NCI-H510A treated with DMSO at 0.1 percent for 48 hours (cell line): ENCODE data around the gene S100A1.
A peak's percentile ranks its signal among the peaks of the same experiment; 100 is the strongest.
"Not testable (repeated sequence)": the region's sequence is repeated elsewhere in the genome, so short reads cannot be mapped to it uniquely, and the experiment has no call there.

Experiments
- DNase-seq: peaks from one replicate; lab custom pipeline; 2025; lab: John Stamatoyannopoulos, UW

S100A1 gene

DNA sequence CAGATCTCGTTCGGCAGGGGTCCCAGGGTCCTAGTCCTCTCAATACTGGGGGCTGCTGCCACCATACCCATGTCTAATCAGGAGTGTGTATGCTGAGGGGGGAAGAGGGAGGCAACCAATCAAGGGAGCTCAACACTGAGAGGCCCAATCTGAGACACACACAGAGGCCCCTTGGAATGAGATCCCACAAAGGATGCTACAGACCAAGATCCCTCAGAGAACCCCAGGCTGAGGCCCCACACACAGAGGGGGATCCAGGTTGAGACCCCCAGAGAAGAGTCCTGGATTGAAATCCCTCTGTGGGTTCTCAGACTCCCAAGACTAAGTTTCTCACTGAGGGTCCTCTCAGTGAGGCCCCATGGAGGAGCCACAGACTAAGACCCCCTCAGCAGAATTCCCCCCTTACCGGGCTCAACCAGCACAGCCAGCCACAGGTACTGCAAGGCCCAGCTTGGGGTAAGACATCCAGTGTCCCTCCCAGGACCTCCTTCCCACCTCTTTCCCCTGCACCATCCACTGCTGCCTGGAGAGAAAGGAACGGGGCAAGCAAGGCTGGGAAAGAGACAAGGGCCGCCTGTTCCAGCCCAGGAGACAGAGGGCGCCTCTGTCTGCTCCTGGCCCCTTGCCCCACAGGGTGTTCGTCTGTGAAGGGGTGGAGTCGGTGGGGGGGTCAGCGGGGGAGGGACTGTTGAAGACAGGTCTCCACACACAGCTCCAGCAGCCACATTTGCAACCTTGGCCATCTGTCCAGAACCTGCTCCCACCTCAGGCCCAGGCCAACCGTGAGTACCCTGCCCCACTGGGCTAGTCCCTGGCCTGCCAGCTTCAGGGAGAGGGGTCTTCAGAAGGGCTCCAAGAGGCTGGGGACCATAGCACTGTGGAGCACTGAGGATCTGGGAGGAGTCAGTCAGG is at the start of gene S100A1:
Gene S100A1 (plus strand): TSS at position 720 of the 912 bp plus-strand sequence. CDS start 2,088 bp downstream, outside the sequence.
- no peak for DNase-seq

DNA sequence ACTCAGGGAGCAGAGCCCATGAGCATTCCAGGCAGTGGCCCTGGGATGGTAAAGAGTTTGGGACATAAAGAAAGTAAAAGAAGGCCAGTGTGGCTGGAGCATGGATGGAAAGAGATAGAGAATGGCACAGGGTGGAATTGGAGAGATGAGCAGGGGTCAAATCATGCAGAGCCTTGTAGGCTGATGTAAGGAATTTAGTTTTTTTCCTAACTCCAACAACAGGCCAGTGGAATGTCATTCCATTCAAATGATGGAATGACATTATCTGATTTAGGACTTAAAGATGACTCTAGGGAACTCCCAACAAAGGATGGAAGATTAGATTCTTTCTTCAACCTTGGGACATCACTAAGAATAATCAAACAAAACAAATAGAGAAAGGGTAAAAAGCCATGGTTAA is 49.7 kb upstream of the S100A1 start:
- DNase-seq: no peak

DNA sequence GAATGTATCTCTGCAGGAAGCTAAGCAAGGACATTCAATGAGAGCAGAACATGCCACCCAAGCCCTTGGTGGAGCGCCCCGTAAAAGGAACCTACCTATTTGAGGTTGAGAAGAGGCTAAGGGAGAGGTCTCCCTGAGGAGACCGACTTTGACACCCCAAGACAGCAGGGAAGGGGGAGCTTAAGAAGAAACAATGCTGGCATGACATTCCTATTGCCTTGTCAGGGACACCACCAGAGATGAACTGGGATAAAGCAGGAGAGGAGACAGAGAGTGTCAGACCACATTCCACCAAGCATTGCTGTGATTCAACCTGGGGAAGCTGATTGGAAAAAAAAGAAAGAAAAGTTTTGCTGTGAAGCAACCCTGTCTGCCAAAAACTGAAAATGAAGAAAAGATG is 49.3 kb upstream of the S100A1 start:
- no peak for DNase-seq

DNA sequence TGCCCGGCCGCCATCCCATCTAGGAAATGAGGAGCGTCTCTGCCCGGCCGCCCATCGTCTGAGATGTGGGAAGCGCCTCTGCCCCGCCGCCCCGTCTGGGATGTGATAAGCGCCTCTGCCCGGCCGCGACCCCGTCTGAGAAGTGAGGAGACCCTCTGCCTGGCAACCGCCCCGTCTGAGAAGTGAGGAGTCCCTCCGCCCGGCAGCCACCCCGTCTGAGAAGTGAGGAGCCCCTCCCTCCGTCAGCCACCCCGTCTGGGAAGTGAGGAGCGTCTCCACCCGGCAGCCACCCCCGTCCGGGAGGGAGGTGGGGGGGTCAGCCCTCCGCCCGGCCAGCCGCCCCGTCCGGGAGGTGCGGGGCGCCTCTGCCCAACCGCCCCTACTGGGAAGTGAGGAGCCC is 45.4 kb upstream of the S100A1 start:
- not testable (repeated sequence) for DNase-seq

DNA sequence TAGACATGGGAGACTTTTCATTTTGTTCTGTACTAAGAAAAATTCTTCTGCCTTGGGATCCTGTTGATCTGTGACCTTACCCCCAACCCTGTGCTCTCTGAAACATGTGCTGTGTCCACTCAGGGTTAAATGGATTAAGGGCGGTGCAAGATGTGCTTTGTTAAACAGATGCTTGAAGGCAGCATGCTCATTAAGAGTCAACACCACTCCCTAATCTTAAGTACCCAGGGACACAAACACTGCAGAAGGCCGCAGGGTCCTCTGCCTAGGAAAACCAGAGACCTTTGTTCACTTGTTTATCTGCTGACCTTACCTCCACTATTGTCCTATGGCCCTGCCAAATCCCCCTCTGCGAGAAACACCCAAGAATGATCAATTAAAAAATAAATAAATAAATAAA is 44.7 kb upstream of the S100A1 start:
- not testable (repeated sequence) for DNase-seq

DNA sequence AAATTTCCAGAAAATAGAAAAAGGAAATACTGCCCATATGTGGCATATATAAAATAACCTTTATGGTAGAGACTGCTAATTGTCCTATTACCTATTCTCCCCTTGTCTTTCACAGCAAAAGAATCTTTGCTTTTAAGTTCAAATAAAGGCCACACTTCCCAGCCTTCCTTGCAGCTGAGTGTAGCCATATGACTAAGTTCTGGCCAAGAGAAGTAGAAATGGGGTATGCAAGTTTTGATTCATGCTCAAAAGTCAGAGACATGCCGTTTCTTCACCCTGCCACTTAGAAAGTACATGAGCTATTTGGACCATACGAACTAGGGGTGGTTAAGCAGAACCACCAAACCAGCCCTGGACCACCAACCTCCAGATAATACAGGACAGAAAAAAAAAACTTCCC is 44.3 kb upstream of the S100A1 start:
- DNase-seq: no peak

DNA sequence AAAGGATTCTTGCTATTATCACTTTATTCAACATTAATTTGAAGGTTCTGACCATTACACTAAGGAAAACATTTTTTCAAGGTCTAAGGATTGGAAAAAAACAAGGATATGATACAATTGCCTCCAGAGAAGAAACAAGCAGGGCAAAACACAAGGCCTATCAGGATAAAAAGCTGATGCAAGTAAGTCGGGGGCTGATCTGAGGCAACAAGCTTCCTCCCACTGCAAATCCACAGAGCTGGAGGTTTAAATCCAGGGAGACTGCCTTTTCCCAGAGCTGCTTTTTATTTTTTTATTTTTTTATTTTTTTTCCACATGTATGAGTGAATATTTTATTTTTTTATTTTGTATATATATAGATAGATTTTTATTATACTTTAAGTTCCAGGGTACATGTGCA is 43.2 kb upstream of the S100A1 start:
- no peak for DNase-seq

DNA sequence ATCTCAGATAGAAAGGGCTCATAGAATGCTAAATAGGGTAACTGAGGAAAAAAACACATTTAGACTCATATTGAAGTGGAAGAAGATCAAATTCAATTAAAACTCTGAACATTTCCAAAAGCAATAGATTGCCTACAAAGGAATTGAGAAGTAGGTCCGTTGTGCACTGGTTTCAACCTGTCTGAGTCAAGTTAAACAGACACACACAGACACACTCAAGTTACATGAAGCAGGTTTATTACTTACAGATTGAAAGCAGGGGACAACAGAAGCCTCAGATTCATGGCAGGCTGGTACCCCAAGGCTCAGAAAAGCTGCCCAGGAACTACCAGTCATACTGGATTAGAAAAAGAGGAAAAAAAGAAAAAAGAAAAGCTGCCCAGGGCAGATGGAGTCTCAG is 41.9 kb upstream of the S100A1 start:
- no peak for DNase-seq

DNA sequence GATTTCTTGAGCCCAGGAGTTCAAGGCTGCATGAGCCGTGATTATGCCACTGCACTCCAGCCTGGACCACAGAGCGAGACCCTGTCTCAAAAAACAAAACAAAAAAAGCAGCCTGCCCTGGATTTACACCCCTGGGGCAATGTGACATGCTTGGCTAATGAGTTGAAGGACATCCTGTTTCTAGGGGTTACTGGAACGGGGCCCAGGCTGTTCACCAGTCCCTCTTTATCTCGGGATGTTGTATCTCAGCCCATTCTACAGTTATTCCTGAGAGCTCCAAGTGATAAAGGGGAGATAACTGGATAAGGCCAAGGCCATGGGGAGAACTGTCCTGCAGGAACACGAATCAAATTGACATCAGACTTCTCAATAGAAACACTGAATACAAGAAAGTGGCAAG is 40.9 kb upstream of the S100A1 start:
- no peak for DNase-seq

DNA sequence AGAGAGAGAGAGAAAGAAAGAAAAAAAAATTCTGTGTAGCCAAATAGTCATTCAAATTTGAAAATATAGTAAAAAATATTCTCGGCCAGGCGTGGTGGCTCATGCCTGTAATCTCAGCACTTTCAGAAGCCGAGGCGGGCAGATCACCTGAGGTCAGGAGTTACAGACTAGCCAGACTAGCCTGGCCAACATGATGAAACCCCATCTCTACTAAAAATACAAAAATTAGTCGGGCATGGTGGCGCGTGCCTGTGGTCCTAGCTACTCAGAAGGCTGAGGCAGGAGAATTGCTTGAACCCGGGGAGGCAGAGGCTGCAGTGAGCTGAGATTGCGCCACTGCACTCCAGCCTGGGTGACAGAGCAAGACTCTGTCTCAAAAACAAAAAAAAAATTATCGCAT is 40.2 kb upstream of the S100A1 start:
- DNase-seq: not testable (repeated sequence)

DNA sequence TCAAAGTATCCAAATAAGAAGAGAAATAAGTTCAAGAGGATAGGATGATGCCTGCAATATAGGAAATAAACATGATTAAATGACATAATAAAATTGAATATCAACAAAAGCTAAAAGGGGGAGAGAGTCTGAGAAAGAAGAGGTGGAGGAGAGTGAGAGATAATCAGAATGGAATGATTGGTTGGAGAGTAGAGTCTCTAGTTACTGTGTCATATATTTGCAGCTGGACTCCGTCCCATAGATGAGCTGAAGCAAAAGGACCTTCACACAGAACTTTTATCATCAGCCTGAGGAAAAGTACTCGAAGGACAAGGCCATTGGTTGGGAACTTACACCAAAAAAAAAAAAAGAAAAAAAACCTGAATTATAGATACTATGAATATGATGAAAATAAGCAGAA is 39.8 kb upstream of the S100A1 start:
- DNase-seq: no peak

DNA sequence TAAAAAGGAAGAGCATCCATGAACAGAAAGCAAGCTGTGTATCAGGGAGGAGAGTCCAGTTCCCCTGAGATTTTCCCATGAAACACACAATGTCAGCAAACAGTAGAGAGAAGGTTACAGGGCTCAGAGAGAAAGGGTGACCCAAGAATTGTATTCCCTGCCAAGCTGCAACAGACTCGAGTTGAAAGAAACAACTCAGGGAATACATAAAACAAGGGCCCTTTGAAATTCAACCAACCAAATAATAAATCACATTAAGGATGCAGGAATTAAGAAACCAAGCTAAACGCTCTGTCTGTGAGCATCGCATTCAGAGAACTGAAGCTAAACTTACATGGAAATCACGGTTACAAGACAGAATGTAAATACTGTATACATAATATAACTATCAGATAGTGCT is 35.5 kb upstream of the S100A1 start:
- no peak for DNase-seq

DNA sequence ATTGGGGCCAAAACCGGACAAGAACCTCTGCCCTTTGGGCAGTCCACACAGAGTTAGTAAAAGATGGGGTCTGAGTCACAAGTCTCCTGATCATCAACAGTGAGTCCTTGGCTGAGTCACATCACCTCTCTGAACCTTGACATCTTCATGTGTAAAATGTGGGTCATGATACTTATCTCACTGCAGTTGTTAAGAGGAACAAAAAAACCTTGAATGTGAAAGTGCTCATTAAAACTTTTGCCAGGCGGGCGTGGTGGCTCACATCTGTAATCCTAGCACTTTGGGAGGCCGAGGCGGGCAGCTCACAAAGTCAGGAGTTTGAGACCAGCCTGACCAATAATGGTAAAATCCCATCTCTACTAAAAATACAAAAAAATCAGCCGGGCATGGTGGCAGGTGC is 31.0 kb upstream of the S100A1 start:
- no peak for DNase-seq

DNA sequence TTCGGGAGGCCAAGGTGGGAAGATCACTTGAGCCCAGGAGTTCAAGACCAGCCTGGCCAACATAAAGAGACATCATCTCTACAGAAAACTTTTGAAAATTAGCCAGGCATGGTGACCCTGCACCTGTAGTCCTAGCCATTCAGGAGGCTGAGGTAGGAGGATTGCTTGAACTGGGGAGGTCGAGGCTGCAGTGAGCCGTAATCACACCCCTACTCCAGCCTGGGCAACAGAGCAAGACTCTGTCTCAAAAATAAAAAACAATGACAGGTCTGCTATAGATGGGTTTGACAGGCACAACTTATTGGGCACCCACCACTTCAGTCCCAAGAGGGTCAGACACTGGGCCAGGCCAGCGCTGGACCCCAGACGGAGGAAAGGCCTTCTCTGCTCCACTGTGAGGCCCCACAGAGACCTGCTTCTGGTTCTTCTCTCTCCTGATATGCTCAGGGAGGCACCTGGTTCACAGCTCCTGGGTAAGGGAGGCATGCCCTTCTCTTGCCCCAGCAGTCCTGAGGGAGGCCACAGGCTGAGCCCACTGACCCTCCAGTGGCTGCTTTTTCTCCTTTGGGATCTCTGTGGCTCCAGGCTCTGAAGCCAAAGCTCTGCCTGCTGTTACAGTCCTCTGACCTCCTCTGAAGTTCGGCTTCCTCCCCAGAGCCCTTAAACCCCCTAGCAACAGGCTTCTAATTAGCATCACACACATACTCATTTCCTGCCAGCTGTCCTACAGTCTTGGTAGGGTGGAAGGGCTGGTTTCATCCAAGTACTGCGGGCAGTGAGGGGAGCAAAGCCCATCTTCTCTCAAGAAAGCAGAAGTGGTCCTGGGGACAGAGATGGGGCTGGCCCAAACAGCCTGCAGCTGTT is 29.7 kb upstream of the S100A1 start:
- peak; percentile 55 for DNase-seq

DNA sequence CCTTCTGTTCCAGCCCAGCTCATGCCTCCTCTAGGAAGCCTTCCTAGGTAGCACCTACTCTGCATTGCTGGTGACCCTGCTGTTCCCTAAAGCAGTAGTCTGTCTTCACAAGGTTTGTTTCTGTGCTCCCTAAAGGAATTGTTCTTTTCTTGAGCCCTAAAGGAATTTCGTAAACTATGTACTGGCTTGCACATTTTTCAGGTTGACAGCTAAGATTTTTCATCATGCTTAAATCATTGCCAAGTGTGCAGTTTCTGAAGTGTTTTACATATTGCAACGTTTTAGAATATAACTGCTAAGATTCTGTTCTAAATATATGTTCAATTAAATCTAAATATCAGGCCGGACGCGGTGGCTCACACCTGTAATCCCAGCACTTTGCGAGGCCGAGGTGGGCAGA is 28.4 kb upstream of the S100A1 start:
- DNase-seq: no peak

DNA sequence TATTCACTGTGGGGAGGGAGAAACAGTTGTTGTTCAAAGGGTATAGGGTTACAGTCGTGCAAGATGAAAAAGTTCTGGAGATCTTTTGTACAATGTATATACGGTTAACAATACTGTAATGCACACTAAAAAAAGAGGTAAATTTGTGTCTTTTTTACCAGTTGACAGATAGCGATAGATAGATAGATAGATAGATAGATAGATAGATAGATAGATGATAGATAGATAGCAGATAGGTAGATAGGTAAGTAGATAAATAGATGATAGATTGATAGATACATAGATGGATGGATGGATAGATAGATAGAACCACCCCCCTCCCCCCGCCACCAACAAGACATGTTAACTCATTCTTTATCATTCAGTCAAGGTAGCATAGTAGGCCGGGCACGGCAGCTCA is 25.5 kb upstream of the S100A1 start:
- DNase-seq: no peak

DNA sequence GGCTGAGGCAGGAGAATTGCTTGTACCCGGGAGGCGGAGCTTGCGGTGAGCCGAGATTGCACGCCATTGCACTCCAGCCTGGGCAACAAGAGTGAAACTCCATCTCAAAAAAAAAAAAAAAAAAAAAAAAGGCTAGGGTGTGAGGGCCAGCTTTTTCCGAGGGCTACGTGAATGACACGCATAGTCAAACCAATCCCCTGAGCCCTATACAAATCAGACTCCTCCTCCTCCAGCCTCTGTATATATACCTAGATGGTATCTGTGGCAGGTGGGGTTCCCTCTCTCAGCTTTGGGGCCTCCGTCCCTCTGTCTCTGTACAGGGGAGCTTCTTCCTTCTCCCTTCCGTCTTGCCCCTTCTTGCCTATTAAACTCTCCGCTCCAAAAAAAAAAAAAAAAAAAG is 22.0 kb upstream of the S100A1 start:
- DNase-seq: no peak

DNA sequence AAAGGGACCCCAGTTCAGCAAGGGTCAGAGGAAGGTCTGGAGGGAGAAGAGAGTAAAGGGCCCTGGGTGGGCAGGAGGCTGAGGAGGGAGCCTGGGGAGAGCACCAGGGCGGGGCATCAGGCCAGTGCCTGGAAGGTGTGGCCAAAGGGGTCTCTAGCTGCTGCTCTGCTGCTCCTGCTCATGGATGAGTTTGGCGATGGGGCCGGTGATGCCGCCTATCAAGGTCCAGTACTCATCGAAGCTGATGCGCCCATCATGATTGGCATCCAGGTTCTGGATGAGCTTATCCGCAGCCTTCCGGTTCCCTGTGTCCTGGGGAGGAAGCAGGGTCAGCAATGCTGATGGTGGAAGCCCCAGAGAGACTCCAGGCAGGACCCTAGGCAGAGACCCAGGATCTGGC is 20.9 kb upstream of the S100A1 start:
- no peak for DNase-seq

DNA sequence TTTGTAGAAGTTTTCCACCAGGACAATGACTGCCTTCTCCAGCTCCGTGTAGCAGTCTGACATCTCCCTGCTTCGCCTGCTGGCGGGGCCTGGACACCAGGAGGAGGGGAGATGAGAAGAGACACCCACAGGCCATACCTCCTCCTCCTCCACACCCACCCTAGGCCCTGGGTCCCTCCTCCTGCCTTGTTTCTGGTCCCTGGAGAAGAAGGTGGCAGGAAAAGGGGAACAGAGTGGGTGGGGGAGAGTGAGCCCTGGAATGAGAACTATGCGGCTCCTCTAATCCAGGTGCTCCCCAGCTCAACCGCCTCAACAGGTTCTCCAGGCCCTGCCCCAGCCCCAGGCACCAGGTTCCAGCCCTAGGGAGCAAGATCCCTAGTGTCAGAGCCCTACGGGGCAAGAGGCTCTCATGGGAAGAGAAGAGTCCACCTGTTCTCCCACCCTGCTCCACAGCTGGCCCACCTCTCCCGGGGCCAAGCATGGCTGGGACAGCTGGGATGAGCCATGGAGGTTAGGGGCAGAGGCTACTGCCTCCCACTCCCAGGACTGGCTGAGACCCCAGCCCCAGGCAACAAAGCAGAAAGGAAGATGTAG is 20.0 kb upstream of the S100A1 start:
- no peak for DNase-seq

DNA sequence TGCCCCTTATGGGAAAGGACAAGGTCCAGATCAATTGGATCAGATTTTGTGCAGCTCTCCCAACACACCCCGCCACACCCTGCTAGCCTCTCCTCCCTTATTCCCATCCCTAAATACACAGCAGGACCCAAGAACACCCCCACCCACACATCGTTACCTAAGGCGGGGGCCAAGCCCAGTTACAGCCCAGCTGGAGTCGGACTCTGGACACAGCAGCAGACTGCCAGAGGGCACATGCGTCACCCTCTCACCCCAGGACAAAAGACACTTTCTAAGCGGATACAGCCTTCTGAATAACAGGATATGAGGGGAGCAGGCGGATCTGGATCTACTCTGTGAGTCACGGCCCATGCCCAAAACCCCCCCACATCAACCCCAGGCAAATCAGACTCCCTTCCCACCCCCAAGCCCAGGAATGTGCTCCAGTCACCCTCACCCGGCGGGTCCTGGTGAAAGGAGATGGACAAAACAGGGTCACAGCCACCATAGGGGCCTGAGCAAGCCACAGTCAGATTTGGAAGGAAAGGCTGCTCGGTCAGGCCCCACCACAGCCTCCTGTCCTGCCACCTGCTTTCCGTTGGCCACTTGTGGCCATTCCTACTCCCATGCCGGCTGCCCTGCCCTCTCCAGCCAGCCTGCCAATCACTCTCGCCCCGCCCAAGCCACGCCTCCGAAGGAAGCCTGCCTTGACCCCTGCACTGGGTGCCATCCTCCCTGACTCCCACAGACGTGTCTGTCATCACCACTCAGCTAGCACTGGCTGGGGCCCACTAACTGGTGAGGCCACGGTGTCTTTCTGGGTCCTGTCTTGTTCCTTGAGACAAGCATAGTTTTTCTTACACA is 19.3 kb upstream of the S100A1 start:
- no peak for DNase-seq

DNA sequence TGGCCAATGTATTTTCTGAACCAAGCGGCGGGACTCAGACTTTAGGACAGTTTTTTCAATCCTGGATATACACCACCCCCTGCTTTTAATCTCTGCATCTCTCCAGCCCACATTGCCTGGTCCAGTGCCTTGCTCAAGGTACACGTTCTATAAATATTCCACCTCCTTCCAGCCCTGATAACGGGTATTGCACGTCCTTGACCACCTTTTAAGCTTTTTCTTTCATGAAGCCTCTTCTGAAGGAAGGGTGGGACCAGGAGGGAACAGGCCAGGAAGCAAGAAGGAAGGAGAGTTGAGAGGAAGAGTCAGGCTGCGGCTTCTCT is 18.7 kb upstream of the S100A1 start:
- no peak for DNase-seq

DNA sequence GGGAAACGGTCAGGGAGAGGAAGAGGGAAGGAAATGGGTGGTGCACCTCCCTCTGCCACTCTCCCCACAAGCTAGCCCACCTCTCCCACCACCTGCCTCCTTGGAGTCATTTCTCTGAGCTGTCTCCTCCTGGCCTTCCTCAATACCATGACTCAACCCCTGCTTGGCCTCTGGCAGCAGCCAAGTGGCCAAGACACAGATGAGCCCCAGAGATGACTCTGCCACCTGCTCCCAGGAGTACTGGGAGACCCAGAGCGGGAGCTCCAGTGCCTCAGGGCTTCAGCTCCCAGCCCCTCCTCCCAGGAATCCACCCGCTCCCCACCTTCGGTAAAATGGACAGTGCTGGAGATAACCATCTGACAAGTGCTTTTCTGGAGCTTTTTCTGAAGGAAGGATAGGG is 17.9 kb upstream of the S100A1 start:
- no peak for DNase-seq
